ENCODE results near the gene PDGFRA.
"Not testable (repeated sequence)": the region's sequence is repeated elsewhere in the genome, so short reads cannot be mapped to it uniquely, and the experiment has no call there.

The PDGFRA gene

DNA sequence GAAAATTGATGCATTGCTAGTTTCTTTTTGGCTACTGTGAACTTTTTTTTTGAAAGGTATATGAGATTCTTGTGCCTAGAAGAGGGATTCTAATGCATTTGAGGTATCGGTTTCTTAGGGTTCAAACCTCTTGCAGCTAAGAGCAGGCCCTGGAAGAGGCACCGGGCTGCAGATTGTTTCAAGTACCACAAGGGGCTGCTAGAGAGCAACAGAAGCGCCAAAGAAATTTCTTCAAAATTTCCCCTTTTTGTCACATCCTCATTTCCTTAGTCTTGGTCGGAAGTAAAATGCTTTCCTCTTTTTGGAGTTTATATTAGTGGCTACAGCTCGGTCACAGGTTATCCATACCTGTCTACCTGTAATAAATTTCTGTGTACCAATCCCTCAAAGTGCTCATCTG, 89.8 kb downstream of the PDGFRA start:
- DNase-seq, result no peak

DNA sequence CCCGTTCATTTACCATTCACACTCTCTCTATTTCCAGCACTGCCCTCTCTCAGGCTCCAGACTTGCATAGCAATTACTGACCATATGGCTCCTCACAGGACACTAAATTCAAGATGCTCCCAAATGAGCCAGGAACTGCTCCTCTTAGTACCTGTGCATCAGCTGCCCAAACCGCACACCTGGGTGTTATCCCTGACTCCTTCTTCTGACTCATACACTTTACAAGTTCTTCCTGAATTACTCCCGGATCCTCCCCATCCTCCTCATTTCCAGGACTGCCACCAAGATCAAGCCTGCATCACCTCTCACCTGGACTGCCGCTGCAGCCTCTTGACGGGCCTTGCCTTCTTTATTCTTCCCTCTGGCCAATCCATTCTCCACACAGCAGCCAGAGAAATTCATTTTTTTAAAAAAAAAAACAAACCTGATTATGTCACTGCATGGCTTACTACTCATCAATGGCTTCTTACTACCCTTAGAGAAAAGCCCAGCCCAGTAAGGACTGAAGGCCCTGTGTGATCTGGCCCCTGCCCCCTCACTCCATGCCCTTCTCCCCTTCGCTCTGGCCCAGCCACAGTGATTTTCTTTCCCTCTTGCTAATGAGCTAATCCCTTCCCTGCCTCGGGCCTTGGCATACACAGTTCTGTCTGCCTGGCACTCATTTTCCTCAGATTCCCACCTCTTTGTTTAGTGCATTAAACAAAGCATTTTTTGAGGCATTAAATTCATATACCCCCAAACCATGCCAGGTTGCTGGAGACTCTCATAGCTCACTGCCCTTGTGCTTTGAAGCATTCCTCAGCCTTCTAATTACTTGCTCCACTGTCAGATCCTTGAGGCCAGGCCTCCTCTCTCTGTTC, 92.0 kb downstream of the PDGFRA start:
- no peak for DNase-seq

DNA sequence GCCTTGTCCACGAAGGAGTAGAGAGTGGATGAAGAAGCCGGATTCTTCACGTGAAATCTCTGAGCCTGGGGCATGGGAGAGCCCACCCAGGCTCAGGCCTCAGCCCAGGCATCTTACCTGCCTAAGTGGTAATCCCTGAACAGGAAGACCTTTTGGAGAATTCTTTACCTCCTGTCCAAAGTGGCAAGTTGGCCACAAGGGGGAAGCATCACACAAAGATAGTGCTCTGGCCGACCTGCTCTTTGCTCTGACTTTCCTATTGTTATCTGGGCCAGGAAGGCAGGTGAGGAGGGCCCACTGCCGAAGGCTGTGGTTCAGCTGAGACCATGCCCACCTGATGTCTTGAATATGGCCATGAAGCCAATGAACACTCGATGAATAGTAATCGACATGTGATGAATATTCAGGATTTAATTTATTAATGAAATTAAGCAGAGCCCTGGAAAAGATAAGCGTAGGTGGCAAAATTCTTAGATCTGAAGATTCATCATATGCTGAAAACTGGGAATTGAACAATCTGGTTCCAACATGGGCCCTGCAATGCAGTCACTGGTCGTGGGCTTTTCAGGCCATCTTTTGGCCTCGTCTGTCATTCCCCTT, 93.8 kb downstream of the PDGFRA start:
- DNase-seq, result peak in 40 of 51 donors; percentile 2 to 73 (median 36)

GRCh38 chr4:54330896-54331295, 101.8 kb downstream of the PDGFRA start:
- no peak for DNase-seq

- peak in 23 of 51 donors; percentile 2 to 38 (median 15) for DNase-seq
These were observed 103.4 kb downstream of the PDGFRA start for GRCh38 chr4:54332542-54332941.

DNA sequence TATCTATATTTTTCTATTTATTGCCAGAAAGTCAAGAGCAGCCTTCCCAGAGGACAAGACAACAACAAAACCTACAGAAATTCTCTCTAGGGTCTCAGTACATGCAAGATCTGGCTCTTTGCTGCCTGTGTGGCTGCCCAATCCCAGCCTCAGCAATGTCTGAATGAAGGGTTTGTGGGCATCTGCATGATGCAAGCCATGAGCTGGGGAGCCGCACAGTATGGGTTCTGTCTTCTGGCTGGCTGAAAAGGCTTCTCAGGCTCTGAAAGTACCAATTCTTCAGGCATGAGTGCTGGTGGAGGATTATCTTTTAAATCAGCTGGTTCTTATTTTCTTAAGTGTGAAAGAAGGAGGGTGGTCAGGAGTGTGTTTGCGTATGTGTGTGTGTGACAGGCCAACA, 104.6 kb downstream of the PDGFRA start:
- DNase-seq, result peak in 33 of 51 donors; percentile 3 to 71 (median 33)

DNA sequence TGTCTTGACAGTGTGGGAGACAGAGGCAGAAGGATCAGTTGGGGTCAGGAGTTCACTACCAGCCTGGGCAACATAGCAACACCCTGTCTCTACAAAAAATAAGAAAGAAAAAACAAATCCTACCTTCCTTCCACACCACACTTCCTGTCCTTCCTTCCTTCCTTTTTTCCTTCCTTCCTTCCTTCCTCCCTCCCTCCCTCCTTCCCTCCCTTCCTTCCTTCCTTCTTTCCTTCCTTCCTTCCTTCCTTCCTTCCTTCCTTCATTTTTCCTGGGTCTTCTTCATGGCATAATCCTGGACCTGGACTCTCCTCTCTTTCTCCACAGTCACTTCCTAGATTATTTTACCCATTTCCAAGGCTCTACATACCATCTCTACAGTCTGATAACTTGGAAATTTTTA, 105.7 kb downstream of the PDGFRA start:
- DNase-seq, result not testable (repeated sequence)

- DNase-seq, result no peak
These were observed 107.9 kb downstream of the PDGFRA start for GRCh38 chr4:54337009-54337408.

GRCh38 chr4:54342067-54342466, 113.0 kb downstream of the PDGFRA start:
- DNase-seq, result not testable (repeated sequence)

Measured in hypothalamus (tissue), 51 donors.